ENCODE measurements around the gene NR2C2AP. TPM values are rescaled to one million over a fixed set of nuclear protein-coding genes. Genes with fewer than 3 reads are reported as not detected.
A peak's percentile ranks its signal among the peaks of the same experiment; 100 is the strongest.
"Not testable (repeated sequence)": the region's sequence is repeated elsewhere in the genome, so short reads cannot be mapped to it uniquely, and the experiment has no call there.

Gene NR2C2AP
- total RNA-seq, 1 experiment from 2014 or later, result 22.6 TPM

DNA sequence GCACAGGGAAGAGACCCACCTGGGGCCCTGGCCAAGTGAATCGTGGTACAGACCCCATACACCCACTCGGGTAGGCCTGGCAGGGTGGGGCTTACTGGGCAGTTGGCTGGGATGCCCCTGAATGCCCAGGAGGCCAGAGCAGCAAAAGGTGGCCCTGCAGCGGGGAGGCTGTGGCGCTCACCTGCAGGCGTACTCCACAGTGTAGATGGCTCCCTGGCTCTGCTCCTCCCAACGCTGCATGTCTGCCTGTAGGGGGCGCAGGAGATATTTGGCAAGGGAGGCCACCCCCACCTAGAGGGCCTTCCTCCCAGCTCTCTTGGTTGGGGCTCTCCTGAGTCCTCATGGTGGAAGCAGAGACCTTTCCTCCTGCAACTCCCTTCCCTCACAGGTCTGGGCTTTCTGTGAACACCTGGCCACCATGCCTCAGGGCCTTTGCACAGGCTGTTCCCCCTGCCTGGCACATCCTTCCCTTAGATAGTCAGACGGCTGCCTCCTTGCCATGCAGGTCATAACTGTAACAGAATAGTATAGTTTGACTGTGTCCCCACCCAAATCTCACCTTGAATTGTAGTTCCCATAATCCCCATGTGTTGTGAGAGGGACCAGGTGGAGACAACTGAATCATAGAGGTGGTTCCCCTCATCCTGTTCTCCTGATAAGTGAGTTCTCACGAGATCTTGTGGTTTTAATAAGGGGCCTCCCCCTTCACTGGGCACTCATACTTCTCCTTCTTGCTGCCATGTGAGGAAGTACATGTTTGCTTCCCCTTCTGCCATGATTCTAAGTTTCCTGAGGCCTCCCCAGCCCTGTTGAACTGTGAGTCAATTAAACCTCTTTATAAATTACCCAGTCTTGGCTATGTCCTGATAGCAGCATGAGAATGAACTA lies 17.1 kb downstream of the NR2C2AP start:
- peak; percentile 42 for DNase-seq (ENCODE audit: low read depth)

DNA sequence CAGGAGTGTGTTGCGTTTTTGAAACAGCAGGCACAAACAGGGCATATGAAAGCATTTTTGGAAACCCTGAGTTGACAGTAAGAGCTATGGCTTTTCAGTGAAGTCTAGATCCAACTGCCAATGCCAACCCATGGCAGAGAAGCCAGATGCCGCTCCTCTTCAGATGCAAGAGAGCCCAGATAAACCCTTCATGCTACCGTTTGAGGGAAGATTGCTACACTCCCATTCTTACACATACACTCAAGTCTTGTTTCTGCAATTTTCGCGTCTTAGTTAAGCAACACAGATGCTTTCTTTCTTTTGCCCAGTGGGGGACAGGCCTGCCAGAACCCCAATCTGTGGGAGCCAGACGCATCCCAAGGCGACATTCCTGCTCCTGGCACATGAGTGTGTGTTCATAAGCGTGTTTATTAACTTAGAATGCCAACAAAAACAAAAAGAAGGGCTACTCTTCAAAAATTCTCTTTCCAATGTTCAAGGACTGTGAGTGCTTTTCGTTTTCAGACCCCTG lies 21.7 kb downstream of the NR2C2AP start:
- no peak for DNase-seq (ENCODE audit: low read depth)

DNA sequence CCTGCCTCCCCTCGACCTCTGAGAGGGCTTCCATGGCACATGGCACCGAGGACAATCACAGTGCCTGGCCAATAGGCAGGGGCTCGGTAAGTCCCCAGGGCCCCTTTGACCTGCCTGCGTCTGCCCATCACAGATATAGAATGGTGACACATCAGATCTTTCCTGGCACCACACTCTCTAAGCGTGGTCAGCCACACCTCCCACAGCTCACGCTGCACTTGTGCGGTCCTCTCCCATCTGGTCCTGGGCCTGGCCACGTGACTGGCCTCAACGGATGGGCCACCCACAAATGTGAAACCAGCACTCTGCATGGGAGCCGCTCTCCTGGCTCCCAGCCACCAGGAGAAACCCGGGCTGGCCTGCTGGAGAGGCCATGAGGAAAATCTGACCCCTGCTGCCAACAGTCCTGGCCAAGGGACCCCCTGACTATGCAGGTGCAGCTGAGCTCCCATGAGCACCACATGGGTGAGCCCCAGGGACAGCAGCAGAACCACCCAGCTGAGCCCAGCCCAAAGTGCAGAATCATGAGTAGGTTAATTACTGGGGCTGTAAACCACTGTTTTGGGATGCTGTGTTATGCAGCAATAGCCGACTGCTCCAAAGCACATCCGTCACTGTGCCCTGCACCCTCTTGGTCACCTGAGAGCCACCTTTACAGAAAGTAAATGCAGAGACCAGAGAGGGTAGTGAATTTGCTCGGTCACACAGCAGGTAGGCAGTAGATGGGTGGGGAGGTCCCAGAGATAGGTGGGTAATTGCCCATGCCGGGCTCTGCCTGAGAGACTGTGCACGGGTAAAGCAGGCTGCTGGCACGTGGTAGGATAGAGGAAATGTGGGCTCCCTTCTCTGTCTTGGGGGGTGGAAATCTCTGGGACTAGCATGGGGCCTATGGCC lies 23.4 kb downstream of the NR2C2AP start:
- DNase-seq (ENCODE audit: low read depth), result peak; percentile 22

DNA sequence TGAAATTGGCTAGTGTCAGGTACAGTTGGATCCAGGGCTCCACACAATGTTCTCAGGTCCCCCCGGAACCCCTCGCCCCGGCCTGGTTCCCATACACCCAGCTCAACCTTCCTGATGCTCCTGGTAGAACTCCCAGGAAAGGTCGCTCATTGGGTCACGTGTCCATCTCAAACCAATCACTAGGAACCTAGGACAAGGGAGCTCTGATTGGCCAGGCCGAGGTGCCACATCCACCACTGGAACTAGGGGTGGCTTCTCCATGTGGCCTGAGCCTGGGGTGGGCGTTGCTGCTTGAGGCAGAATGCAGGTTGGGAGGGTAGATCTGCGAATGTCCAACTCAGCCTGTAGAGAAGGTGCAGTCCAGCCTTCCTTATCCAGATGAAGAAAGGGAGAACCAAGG lies 26.3 kb downstream of the NR2C2AP start:
- DNase-seq (ENCODE audit: low read depth), result no peak

DNA sequence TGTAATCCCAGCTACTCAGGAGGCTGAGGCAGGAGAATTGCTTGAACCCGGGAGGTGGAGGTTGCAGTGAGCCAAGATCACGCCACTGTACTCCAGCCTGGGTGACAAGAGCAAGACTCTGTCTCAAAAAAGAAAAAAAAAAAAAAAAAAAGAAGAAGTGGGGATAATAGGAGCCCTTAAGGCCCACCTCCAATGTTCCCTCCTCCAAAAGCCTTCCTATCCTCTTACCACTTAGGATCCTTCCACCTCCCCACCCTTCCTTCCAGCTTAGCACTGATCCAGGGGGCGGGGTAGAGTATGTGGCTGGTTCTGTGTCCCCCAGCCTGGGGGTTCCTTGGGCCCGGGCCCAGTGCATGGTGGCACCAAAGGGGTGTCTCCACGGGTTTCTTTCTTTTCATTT lies 30.0 kb downstream of the NR2C2AP start:
- DNase-seq (ENCODE audit: low read depth), result not testable (repeated sequence)

DNA sequence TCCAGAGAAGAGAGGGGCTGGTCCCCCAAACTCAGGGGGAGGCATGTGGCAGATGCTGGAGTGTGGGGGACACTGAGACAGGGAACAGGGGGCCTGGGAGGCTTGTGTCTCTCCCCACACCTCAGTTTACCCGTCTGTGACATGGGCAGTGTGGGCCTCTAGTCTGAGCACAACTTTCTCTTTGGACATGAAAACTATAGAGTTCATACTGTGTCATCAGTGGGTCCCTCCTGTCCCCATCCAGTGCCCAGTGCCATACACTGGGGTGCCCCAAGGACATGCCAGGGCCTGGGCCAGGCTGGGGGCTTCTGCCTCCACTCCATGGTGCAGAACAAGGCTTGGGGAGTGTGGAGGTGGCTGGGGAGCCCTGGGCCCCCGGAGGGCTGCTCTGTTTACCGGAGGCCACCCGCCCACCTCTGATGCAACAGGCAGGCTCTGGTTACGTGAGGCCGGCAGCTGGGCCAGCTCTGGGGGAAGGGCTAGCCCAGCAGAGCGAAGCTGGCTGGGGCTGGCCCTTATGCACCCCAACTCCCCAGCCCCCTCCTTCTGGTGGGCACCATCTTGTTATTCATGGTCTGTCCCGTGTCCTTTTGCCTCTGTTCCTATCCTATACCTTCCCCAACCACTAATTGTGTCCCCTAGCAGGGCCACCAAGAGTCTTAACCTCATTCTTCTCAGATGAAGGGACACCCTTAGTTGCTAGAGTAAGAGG lies 31.2 kb downstream of the NR2C2AP start:
- DNase-seq (ENCODE audit: low read depth), result no peak

DNA sequence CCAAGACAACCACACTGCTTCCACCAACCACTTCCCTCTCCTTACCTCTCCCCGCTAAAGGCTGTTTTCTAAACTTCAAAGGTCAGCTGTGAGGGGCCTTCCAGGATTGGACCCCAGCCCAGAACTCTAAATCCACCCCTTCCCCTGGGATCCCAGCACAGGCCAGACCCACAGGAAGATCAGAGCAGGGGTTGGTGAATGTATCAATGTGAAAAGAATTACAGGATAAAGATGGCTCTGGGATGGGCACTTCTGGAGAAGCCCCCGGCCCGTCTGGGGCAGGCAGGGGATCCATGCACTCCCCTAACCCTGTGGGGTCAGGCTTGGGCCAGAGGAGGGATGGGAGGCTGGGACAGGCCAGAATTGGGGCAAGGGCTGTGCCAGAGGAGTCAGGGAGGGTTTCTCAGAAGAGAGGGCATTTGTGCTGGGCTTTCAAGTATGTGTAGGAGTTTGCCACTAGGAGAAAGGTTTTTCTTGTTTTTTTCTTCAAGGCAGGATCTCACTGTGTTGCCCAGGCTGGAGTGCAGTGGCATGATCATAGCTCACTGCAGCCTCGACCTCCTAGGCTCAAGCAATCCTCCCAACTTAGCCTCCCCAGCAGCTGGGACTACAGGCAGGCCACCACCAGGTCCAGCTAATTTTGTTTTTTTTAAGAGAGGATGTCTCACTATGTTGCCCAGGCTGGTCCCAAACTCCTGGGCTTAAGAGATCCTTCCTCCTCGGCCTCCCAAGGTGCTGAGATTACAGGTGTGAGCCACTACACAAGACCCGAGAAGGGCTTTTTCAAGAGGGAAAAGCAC lies 32.1 kb downstream of the NR2C2AP start:
- DNase-seq (ENCODE audit: low read depth), result no peak

DNA sequence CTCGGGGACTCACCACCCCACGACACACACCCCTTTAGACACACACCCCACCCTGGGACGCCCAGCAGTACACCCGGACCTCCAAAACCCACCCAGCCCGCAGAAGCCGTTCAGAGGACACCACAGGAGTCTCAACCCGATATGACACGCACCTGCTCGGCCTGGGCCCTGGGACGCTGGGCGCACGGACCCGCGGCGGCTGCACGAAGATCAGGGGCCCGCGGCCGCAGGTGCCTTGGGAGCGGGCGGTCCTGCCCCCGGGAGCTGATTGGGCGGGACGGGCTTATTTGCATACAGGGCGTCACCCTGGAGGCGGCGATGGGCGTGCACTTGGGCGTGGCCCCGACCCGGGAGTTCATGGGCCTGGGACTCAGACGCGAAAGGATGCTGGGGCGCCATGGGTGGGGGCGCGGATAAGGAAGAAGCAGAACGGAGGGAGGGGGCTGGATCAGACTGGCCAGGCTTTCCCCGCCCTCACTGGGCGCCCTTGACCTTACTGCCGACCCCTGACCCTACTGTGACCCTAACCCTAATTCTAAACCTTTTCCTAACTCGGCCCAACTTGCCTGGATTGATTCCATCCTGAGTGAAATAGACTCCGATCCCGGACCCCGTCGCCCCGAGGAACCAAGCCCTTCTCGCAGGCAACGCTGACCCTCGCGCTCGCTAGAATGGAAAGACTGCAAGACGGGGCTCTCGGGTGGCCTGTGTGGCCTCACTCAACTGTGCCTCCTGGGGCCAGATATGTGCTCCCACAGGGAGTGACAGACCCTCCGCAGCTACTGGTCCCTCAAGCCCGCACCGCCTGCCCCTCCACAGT lies 33.0 kb downstream of the NR2C2AP start, which contains the start of gene MEF2B:
MEF2B (minus strand) TSS at position 211 of the 820 bp plus-strand sequence. CDS start 19,528 bp downstream, outside the sequence.
- DNase-seq (ENCODE audit: low read depth), result no peak

DNA sequence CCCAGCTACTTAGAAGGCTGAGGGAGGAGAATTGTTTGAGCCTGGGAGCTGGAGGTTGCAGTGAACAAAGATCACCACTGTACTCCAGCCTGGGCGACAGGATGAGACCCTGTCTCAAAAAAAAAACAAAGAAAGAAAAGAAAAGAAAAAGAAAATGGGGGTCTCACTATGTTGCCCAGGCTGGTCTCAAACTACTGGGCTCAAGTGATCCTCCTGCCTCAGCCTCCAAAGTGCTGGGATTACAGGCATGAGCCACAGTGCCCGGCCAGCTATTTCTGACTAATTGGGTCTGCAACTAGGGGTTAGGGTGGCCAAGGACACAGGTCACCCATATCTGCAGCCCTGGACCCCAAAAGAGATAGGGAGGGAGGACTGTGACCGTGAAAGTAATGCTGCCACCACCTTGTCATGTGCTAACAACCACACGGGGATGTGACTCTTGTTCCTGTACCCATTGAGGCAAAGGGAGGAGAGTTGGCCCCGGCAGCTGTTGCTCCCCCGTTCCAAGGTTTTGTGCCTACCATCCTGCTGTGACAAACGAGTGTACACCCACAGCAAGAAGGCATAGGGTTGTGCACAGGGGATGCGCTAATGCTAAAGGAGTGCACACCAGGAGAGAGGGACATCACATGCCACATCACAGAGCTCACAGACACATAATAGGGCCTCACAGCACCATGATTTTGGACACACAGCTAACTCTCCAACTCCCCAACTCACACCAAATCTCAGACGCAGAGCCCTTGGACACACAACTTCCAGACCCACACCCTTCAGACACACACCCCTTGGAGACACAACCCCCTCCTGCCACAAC lies 33.8 kb downstream of the NR2C2AP start:
- DNase-seq (ENCODE audit: low read depth), result no peak

DNA sequence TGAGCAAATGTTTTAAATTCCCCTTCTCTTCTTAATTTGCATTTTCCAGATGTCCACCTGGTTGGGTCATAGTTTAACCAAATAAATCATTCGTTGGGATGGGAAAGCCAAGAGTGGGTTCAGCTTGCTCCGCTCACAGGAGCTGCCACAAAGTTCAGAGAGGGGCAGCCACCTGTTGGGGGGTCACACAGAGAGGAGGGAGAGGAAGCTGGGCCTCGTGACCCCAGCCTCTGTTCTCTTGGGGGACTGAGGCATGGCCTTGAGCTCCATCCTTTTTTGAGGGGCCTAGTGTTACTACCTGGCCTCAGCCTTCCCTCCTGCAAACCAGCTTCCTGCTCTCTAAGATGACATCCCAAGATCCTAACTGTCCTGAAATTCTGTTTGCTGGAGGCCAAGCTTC lies 35.6 kb downstream of the NR2C2AP start:
- DNase-seq (ENCODE audit: low read depth), result no peak

DNA sequence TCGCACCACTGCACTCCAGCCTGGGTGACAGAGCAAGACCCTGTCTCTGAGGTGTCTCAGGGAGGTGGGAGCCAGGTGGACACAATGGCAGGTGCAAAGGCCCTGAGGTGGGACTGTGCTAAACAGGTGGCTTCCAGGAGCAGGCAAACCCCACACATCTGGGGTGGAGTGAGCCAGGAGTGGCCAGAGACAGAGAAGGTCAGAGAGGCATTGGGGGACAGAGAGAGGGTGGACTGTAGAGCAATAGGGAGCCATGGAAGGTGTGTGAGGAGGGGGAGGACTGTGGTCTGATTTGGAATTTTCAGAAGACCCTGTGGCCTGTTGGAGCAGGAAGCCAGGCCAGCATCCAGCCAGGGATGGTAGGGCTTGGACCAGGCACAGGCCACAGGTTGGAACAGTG lies 37.8 kb downstream of the NR2C2AP start:
- no peak for DNase-seq (ENCODE audit: low read depth)

DNA sequence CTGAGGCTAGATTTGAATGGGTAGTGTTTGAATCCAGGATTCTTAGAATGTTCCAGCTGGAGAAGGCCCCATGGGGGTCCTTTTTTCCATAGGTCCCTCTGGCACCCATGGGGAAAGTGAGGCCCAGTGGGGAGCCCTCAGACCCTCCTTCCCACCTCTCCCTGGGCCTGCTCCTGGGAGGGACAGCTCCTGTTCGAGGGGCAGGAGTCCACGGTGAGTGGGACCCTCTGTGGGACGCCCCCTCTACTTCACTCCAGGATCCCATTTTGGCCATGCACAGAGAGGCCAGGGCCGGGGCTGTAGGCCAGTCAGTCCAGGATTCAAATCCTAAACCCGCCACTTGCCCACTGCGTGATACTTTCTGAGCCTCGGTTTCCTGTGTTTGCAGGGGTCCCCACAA lies 40.7 kb downstream of the NR2C2AP start:
- no peak for DNase-seq (ENCODE audit: low read depth)

DNA sequence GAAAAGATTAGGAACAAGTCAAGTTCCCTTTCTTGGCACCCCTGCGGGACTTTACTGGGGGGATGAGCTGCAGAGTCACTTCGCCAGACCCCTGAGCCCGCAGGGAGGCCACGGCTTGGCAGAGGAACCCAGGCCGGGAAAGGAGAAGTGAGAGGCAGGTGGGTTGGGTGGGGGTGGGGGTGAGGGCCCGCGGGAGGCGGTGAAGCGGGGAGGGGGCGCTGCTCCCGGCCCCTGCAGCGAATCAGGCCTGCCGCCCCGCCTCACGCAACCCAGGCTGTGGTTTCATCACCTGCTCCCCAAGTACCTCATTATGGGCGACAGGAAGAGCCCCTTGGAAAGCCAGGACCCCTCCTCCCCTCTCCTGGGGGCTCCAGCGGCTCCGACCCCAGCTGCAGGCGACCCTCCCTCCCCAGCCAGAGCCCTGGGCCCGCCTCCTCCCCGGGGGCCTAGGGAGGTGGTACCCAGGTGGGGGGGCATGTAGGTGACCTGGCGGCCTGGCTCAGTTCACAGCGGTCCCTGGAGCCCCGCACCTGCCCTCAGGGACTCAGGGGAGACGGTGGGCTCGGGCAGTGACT lies 42.7 kb downstream of the NR2C2AP start:
- no peak for DNase-seq (ENCODE audit: low read depth)

DNA sequence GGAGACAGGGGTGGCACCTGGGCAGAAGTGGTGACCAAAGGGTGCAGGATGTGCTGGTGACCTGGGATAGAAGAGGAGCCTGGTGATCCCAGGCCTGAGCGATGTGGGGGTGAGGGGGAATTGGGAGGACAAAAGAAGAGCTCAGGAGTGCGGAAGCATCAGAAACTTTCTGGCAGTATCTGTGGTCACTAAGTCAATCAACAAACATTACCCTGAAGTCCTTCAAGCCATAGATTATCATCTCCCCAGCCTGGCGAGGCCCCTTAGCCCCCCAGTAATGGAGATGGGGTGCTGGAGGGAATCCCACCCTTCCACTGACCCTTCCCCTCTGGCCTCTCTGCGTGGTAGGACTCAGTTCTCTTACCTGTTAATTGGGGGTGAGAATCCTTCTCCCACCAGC lies 43.7 kb downstream of the NR2C2AP start:
- DNase-seq (ENCODE audit: low read depth), result no peak

DNA sequence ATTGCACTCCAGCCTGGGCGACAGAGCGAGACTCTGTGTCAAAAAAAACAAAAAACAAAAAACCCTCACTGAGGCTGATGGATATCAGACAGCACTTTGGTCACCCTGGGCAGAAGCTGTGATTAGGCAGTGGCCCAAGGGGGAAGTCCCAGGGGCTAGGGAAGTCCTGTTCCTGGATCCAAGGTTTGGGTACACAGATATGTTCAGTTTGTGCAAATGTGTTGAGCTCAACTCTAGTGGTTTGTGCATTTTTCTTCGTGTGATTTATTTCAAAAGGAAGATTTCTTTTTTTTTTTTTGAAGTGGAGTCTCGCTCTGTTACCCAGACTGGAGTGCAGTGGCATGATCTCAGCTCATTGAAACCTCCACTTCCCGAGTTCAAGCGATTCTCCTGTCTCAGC lies 45.4 kb downstream of the NR2C2AP start:
- DNase-seq (ENCODE audit: low read depth), result no peak

DNA sequence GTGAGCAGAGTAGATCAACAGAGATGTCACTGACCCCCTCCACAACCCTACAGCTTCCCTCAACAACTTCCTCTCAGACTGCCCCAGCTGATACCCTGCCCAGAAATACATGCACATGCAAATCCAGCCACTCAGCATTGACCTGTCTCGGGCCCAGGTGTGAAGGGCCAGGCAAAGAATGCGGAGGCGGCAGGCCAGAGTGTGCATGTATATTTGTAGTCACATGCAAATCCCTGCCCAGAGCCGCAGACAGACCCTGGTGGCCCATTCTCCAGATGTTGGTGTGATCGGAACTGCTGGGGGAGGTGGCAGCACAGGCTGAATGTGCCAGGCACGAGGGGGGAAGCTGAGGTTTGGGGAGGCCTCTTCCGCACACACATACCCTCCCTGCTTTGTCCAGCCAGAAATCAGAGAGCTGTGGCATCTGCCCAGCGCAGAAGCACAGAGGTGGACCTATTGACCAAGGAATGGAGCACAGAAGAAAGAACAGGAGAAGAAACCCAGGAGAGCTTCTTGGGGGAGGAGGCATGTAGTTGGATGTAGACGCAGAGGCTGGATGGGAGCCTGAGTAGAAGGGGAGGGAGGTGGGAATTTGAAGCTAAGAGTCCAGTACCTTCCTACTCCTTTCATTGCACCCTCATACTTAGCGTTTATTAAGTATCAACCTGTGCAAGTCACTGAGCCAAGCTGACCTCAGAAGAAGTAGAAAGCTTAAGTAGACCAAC lies 47.6 kb downstream of the NR2C2AP start:
- no peak for DNase-seq (ENCODE audit: low read depth)

DNA sequence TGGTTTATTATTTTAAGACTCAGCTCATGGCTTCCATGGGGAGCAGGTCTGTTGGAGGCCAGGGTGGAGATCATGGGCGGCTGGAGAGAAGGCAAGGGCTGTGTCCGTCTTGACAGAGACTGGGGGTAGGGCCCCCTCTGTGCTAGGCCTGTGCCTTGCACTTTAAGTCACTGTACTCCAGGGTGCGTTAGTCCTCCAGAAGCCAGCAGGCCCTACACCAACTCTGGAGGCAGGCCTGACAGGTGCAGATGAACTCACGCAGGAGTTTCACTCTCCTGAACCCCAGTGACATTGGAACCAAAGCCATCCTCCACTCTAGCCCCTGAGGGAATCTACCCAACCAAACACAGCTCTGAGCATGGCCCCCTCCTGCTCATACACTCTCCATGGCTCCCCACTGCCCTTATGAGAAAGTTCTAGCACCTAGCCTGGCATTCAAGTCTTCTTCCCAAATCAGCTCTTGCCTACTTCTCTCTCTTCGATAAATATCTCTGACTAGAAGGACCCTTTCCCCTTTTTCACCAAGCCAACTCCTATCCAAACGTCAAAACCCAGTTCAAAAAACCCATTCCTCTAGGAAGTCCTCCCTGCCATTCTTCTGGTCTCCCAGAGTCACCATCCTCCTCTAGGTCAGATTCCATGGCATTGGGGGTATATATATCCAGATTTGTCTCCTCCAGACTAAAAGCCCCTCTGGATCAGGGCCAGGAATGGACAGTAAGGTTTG lies 48.3 kb downstream of the NR2C2AP start:
- DNase-seq (ENCODE audit: low read depth), result no peak

Measured in M059J (cell line).